Mesendoderm (in vitro differentiated cells): ENCODE data around the gene AMN.

Experiments
- DNase-seq: peaks from one replicate; pipeline ENCODE4 v3.0.0; 2013
- H2AK5ac ChIP-seq: 2 replicates; pipeline ENCODE4 v1.6.1; 2013; ENCODE audit warnings: low read length, inconsistent platforms
- H2BK120ac ChIP-seq: 2 replicates; pipeline ENCODE4 v1.6.1; 2013; ENCODE audit warnings: low read depth, mild to moderate bottlenecking, low read length, moderate library complexity, mixed read lengths
- H2BK15ac ChIP-seq: replicated peaks from 2 replicates; pipeline ENCODE4 v1.6.1; 2013; ENCODE audit warnings: low read depth, mild to moderate bottlenecking, moderate library complexity
- H2BK5ac ChIP-seq: 2 replicates; pipeline ENCODE4 v1.6.1; 2013; ENCODE audit warnings: low read length, inconsistent platforms
- H3K18ac ChIP-seq: 2 replicates; pipeline ENCODE4 v1.6.1; 2013; ENCODE audit warnings: mild to moderate bottlenecking, low read length, mixed read lengths
- H3K23ac ChIP-seq: one replicate; pipeline ENCODE4 v1.6.1; 2013; ENCODE audit warnings: low read length
- H3K27ac ChIP-seq: 2 replicates; pipeline ENCODE4 v1.5.1; 2013; ENCODE audit warnings: low read depth, mild to moderate bottlenecking, inconsistent platforms, low read length, moderate library complexity
- H3K27me3 ChIP-seq: 2 replicates; pipeline ENCODE4 v1.6.1; 2013; ENCODE audit warnings: low read length, control low read depth, mild to moderate bottlenecking, inconsistent platforms; ENCODE audit not compliant: insufficient read depth, poor library complexity
- H3K36me3 ChIP-seq: 2 replicates; pipeline ENCODE4 v1.6.1; 2013; ENCODE audit warnings: low read length, inconsistent platforms; ENCODE audit not compliant: control insufficient read depth, insufficient read depth
- H3K4ac ChIP-seq: one replicate; pipeline ENCODE4 v1.6.1; 2013; ENCODE audit warnings: low read depth, mild to moderate bottlenecking, low read length, moderate library complexity
- H3K4me1 ChIP-seq: 2 replicates; pipeline ENCODE4 v1.6.1; 2013; ENCODE audit warnings: low read depth, low read length, inconsistent platforms; ENCODE audit not compliant: control insufficient read depth
- H3K4me2 ChIP-seq: 2 replicates; pipeline ENCODE4 v1.6.1; 2013; ENCODE audit warnings: low read length
- H3K4me3 ChIP-seq: 2 replicates; pipeline ENCODE4 v1.5.1; 2013; ENCODE audit warnings: mild to moderate bottlenecking, low read length
- H3K56ac ChIP-seq: one replicate; pipeline ENCODE4 v1.6.1; 2013; ENCODE audit warnings: low read length
- H3K79me1 ChIP-seq: 2 replicates; pipeline ENCODE4 v1.6.1; 2013; ENCODE audit warnings: low read length, inconsistent platforms
- H3K79me2 ChIP-seq: 2 replicates; pipeline ENCODE4 v1.6.1; 2013; ENCODE audit warnings: mild to moderate bottlenecking, low read length; ENCODE audit not compliant: control insufficient read depth, insufficient read depth
- H3K9ac ChIP-seq: 2 replicates; pipeline ENCODE4 v1.6.1; 2013; ENCODE audit warnings: low read length, inconsistent platforms
- H4K5ac ChIP-seq: one replicate; pipeline ENCODE4 v1.6.1; 2013; ENCODE audit warnings: low read length
- H4K8ac ChIP-seq: one replicate; pipeline ENCODE4 v1.6.1; 2013; ENCODE audit warnings: low read depth, mild to moderate bottlenecking, control low read depth, low read length, moderate library complexity
- WGBS: extraction: QIAGEN DNeasy Blood & Tissue Kit; methylation state at CpG from one replicate; pipeline ENCODE4 v1.1.7; 2013; ENCODE audit warnings: low lambda C conversion rate, missing lambda C conversion rate; ENCODE audit not compliant: insufficient coverage; ENCODE audit errors: extremely low coverage; 5-methylcytosine and 5-hydroxymethylcytosine counted together

AMN gene

GRCh38 chr14:102980409-102980810 lies 57.9 kb downstream of the AMN start:
- Histone ChIP-seq H4K8ac (no peak overlapping the region), H3K36me3 (peaks cover 12% of the 10 kb centered on the region), H2BK15ac (no peak overlapping the region), H3K4me1 (no peaks in the 10 kb centered on the region), H3K79me1 (peaks cover 2% of the 10 kb centered on the region), H3K27ac (no peak overlapping the region), H3K4me3 (no peak overlapping the region), H3K9ac (no peak overlapping the region), H3K4ac (no peak overlapping the region), H3K4me2 (no peak overlapping the region), H3K27me3 (no peaks in the 10 kb centered on the region), H3K56ac (no peak overlapping the region), H3K23ac (no peak overlapping the region), H3K18ac (no peak overlapping the region), H3K79me2 (no peaks in the 10 kb centered on the region), H2AK5ac (no peak overlapping the region), H2BK120ac (no peak overlapping the region), H4K5ac (no peak overlapping the region), H2BK5ac (no peak overlapping the region)
- no CpG with 5 or more reads among the region's 8 CpGs for WGBS
- no peak for DNase-seq
